ENCODE results near the gene HARBI1.

Gene HARBI1

DNA sequence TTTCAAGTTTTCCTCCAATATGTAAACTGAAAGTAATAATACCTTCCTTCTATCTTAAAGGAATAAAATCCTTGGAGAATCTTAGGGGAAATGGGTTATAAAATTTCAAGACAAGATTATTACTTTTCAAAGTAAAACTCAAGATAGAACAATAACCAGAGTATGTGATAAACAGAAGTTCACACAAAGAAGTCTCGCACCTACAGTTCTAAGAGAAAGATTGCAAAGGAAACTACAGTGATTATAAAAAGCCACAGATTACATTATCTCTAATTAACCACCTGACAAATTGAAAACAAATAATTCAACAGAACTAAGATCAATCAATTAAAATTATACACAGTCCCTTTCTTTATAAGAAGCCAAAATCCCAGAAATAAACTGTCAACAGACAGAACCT is 57.2 kb downstream of the HARBI1 start:
- DNase-seq (ENCODE audit: low read depth), result no peak
- H3K4me3 ChIP-seq (ENCODE audit: low read length), result no peak overlapping the region
- TF ChIP-seq, protein P1, sequence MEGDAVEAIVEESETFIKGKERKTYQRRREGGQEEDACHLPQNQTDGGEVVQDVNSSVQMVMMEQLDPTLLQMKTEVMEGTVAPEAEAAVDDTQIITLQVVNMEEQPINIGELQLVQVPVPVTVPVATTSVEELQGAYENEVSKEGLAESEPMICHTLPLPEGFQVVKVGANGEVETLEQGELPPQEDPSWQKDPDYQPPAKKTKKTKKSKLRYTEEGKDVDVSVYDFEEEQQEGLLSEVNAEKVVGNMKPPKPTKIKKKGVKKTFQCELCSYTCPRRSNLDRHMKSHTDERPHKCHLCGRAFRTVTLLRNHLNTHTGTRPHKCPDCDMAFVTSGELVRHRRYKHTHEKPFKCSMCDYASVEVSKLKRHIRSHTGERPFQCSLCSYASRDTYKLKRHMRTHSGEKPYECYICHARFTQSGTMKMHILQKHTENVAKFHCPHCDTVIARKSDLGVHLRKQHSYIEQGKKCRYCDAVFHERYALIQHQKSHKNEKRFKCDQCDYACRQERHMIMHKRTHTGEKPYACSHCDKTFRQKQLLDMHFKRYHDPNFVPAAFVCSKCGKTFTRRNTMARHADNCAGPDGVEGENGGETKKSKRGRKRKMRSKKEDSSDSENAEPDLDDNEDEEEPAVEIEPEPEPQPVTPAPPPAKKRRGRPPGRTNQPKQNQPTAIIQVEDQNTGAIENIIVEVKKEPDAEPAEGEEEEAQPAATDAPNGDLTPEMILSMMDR (IDR thresholded peaks at IDR 0.05; ENCODE audit: insufficient read depth, low read depth, low read length, missing control alignments), result no peak

- H3K4me3 ChIP-seq (ENCODE audit: low read length), result no peak overlapping the region
- DNase-seq (ENCODE audit: low read depth), result peak; percentile 68
- TF ChIP-seq, protein P1 (IDR thresholded peaks at IDR 0.05; ENCODE audit: insufficient read depth, low read depth, low read length, missing control alignments), result no peak
Observed at GRCh38 chr11:46557684-46558151, 59.3 kb downstream of the HARBI1 start.

- no peak overlapping the region for H3K4me3 ChIP-seq (ENCODE audit: low read length)
- TF ChIP-seq, protein P1 (IDR thresholded peaks at IDR 0.05; ENCODE audit: insufficient read depth, low read depth, low read length, missing control alignments), result no peak
- no peak for DNase-seq (ENCODE audit: low read depth)
Observed at GRCh38 chr11:46555267-46556054, 61.6 kb downstream of the HARBI1 start.

GRCh38 chr11:46554213-46555147 is 62.5 kb downstream of the HARBI1 start:
- TF ChIP-seq, protein P1 (IDR thresholded peaks at IDR 0.05; ENCODE audit: insufficient read depth, low read depth, low read length, missing control alignments), result no peak
- peak; percentile 86 for DNase-seq (ENCODE audit: low read depth)
- no peak overlapping the region for H3K4me3 ChIP-seq (ENCODE audit: low read length)

GRCh38 chr11:46553814-46554212 is 63.2 kb downstream of the HARBI1 start:
- TF ChIP-seq, protein P1 (IDR thresholded peaks at IDR 0.05; ENCODE audit: insufficient read depth, low read depth, low read length, missing control alignments), result no peak
- no peak overlapping the region for H3K4me3 ChIP-seq (ENCODE audit: low read length)
- no peak for DNase-seq (ENCODE audit: low read depth)
